ENCODE results near the gene KCTD19.

The KCTD19 gene

DNA sequence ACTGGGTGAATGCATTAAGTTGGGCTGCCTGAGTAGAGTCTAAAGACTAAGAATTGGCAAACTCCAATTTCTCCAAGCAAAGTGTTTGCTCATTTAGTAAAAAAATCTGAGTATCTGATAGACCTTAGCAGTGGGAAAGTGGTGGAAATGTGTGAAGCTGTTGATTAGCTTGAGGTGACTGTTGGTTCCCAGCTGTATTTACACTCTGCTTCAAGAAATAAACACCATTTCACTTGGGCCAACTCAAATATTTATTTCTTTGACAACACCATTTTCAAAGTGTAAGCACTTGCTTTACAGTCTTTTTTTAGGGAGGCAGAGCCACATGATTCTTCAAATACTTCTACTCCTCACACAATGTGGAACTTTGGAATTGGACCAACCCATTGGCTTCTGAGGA is 8.7 kb downstream of the KCTD19 start:
- no peak for DNase-seq (ENCODE audit: low read depth in 2 of 2)

DNA sequence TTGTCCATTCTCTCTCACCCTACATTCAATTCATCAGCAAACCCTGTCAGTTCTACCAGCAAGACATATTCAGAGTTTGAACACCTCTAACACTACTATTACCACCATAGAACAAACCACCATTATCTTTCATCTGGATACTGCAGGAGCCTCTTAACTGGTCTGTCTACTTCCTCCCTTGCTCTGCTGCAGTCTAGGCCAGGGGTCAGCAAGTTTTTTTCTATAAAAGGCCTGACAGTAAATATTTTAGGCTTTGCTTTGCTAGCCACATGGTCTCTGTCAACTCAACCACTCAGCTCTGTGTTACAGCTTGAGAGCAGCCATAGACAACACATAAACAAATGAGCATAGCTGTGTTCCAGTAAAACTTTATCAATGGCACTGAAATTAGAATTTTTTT is 13.8 kb downstream of the KCTD19 start:
- no peak for DNase-seq (ENCODE audit: low read depth in 2 of 2)

DNA sequence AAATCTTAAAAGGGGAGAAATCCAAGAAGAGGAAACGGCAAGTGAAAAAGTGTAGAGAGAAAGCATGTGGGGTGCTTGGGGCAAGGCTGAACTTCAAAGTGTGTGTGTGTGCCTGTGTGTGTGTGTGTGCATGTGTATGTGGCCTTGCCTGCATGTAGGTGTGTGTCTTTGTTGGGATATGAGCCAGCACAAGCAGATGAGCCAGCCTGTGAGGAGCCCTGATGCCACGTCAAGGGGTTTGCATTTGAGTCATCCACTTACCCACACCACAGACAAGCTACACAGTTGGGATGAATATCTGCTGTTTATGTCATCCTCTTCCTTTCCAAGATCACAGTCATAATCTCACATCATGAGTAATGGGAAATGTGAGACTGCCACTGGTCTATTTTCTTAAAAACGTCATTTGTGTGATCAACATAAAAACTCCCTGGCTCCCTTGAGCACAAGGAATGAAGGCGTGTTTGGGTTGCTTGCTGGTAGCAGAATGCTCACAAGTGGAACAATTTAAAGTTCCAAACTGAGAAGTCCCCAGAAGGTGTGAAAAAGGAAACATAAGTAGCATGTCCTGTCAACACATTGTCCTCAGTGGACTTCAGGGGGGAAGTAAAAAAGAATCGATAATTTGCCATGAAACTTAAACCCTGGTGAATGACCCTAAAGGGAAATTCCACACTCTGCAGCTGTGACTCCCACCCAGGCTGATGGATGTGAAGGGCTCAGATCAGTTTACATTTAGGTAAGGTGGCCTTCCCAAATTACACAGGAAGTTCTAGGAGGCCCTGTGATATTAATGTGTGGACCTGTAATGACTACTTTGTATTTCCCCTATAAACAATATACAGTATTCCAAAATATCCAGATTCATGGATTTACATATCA is 14.7 kb downstream of the KCTD19 start:
- peak in 1 of 2 donors; percentile 63 for DNase-seq (ENCODE audit: low read depth in 2 of 2)

DNA sequence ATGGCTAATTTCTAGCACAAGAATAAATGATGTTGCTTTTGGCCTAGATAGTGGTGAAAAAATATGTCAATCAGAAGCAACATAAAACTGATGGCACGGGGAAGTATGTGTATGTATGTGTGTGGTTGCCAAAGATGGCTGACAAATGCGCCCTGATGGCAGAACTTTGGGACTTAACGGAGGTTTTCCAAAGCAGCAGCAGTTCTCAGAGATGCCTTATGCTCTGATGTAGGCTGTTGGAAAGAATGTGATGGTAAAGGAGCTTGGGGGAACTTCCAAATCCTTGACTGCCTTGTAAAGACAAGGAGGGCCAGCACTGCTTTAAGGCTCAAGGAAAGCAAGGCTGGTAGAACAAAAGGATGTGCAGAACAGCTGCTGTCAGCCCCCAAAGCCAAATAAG is 16.0 kb downstream of the KCTD19 start:
- no peak for DNase-seq (ENCODE audit: low read depth in 2 of 2)

DNA sequence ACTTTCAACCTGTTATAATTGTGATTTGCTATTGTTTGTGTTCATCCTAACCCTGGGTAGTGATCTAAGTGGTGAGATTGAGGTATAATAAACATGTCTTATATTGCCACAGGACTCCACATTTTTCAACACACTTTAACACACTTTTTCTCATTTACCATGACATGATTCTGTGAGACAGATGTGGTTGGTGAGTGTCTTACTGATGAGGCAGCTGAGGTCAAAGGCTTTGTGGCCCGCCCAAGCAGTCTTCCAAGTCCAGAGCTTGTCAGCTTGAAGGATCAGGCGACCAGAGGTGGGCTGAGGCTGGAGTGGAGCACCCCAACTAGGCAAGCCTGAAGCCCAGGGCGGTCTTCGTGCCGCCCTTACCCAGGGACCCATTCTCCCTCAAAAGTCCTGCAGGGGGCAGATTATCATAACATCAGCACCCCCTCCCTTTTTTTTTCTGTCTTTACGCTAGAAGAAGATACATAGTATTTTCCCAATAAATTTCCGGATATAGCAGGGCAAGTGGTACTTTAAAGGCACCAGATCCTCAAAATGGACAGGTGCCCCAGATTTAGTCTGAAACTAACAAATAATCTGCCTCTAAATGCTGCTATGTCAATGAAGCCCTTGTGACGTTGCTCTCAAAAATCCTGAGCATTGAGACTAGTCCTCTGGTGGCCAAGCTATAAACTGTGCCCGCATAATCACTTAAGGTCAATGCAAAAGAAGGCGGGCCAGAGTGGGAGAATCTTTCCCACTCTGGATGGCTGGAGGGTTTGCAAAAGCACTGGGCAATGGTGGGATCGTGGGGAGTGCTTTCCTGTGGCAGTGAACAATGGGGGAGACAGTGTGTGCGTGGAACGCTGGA is 21.1 kb downstream of the KCTD19 start:
- DNase-seq (ENCODE audit: low read depth in 2 of 2), result no peak

DNA sequence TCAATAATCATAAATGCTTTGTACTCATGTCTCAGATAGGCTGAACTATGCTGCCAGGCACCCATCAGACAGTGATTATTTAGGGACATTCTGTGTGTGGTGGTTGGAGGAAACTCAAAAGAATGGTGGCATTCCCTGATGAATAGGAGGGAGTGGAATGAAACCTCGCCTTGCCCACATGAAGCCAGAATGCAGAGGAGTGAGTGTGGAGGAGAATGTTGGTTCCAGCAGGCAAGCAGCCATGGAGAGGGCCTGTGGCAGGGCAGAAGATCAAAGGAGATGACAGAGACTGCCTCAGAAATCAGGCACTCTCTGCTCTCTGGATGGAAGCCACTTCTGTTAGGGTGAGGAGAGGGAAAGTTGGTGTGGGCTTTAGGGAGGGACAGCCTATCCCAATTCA is 22.5 kb downstream of the KCTD19 start:
- DNase-seq (ENCODE audit: low read depth in 2 of 2), result no peak

DNA sequence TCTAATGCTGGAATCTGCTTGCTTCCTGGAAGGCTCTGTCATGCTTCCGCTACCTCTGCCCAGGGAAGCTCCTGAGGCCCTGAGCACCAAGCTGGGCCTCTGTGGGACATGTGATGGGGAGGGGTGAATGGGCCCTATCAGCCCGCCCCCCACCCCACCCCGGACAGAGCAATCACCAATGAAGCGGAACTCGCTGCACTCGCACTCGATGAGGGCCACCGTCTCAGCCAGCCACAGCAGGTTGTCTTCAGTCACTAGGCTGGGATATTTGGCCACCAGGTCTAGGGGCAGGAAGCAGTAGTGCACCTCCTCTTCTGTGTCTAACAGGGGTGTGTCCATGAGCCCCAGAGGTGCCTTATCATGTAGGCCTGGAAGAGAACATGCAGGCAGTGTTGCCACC is 23.6 kb downstream of the KCTD19 start:
- DNase-seq (ENCODE audit: low read depth in 2 of 2), result no peak

DNA sequence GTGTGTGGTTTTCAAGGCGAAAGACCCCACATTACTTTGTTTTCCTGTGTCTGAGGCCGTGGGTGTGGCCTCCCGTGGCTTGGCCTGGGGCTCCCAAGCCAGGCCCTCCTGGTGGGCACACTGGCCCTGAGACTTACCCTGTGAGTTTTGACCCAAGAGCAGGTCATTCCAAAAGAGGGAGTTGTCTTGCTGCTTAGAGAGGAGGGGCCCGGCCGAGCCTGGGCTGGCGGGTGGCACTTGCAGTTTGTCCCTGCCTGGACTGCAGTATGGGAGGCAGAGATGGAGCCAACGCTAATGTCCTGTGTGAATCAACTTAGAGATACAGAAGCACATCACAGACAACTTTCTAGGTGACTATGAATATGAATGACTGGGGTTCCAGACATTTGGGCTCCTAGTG is 24.5 kb downstream of the KCTD19 start:
- DNase-seq (ENCODE audit: low read depth in 2 of 2), result no peak

DNA sequence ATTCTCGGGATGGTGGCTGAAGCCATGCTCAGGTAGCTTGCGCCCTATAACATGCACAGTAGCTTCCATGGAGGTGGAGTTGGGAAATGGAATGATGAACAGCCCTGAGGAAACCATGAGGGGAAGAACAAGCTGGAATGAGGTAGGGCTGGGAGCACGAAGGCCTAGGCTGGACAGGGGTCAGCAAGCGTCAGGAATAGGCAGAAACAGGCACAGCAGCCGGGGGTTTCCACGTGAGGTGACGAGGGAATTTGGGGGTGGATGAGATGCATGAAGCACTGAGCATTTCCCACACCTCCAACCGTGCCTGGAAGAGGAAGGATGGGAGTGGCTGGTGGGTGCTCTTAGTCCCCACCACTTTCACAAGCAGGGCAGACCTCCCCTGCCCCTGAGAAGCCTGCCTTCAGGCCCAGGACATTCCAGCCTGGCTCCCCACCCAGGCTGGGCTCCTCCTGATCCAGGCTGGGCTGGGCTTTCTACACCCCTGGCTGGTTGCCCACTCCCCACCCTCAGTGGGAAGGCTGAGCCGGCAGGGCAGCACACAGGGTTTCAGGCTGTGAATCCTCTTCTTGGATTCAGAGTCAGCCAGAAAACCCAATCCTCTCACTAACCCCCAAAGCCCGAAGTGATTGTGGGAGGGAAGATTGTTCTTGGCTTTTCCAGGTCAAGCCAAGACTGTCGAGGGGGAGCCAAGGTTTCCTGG is 25.3 kb downstream of the KCTD19 start:
- DNase-seq (ENCODE audit: low read depth in 2 of 2), result no peak

DNA sequence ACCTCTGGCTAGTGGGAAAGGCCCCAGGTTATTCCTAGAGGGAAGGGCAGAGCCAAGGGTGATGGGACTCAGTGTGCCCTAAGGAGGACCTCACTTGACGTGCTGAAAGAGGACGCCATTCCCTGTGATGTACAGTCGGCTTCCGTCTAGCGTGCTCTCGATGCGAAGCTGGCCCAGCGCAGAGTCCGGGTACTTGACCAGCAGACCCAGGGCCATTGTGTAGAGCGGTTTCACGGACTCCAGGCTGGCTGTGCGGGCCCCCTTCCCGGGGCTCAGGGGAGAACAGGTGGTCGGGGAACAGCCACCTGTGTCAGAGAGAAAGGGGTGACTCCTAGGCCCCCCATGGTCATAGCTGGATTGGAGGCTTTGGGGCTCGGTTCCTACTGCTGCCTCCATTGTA is 27.3 kb downstream of the KCTD19 start:
- no peak for DNase-seq (ENCODE audit: low read depth in 2 of 2)

DNA sequence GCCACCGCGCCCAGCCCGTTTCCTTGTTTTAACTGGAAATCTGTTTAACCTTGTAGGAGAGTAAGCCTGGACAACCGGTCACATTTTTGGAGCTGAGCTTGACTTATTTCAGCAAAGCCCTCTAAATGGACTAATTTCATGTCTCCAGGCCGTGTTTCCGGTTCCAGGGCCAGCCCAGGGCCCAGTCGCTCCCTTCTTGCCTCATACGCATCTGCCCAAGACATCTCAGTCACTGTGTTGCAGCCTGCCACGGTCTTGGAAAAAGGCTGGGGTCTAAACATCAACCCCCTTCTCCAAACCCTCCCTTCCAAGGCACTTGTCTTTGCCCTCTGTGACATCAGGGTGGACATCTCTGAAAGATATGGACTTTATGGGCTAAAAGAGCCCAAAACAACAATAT is 28.3 kb downstream of the KCTD19 start:
- no peak for DNase-seq (ENCODE audit: low read depth in 2 of 2)

DNA sequence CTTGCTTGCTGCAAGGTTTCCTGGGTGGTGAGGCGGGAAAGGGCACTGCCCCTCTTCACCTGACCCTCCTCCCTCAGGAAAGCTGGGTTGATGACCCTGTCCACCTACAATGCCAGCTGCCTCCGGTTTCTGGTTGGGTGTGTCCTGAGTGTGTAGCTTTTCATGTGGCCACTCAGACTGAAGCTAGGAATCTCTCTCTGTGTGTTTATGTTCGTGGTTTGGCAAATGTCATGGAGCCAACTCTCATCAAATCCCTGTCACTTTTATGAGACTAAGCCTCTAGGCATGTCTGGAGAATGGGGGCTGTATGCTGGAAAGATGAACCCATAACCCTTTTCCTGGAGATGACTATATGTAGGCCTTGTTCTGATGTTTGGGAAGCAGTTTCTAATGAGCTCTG is 30.1 kb downstream of the KCTD19 start:
- no peak for DNase-seq (ENCODE audit: low read depth in 2 of 2)

DNA sequence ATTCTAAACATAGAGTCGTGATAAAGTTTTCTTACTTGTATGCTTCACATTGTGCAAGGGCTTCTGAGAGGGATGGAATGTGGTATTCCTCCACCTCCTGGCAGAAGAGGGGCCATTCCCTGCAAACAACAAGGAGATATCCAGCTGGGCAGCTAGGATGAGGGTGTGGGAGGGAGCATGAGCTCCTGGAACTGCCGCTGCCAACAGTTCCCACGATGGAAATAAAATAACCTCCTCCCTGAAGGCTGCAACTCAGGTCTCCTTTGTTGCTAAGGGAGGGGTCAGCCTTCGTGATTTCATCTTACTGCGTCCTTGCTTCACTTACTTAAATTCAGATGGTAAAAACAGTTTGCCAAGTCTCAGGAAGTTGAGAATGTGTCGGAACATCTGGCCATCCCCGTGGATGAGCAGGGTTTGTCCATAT is 31.6 kb downstream of the KCTD19 start:
- DNase-seq (ENCODE audit: low read depth in 2 of 2), result no peak

DNA sequence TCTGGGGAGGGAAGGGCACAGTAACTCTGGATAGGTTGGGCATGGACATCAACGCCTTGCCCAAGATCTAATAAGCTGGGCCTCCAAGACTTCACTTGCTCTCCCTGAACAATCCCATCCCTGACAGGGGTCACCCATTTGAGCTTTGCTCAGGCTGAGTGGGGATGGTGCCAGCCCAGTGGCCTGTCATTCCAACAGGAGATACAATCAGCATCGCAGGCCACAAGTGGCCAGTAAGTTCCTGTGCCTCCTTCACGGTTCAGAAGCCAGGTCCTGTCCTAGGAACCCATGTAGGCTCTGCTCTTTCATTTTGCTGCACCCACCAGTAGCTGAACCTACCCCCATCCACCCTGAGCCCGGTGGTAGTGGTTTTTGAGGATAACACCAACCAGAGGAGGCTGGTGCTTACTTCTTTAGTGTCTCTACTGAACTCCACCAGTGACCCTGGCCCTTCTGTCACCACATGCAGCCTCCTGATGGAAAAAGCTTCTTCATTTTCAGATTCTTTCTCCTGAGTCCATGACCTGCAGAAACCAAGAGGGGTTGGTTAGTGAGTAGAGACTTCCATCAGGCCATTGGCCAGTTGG is 32.3 kb downstream of the KCTD19 start:
- DNase-seq (ENCODE audit: low read depth in 2 of 2), result no peak

DNA sequence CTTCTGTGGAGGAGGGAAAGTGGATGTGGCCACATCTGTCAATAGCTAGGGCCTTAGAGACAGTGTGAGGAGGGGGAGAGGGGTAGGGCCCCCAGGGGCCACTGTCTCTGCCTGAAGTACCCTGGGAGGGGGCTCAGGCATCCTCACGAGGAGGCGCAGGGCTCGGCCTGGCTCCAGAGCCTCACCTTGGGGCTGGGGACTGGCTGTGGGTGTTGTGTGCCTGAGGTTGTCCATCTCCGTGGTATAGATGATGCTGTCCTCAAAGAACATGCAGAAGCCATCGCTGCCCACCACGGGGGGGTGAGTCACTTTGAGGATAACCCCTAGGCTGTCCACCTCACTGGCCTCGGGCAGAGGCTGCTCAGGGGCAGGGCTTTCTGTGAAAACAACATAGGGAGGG is 35.1 kb downstream of the KCTD19 start:
- DNase-seq (ENCODE audit: low read depth in 2 of 2), result no peak

DNA sequence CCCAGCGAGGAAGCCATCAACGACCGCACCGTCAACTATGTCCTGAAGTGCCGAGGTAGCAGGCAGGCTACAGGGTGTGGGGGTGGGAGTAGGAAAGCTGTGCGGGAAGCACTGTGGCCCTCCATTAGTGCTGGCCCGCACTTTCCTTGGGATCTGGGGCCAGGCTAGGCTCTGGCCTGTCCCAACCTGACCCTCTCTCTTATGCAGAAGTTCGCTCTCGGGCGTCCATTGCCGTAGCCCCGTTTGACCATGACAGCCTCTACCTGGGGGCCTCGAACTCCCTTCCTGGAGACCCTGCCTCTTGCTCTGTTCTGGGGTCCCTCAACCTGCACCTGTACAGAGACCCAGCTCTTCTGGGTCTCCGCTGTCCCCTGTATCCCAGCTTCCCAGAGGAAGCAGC is 38.6 kb downstream of the KCTD19 start:
- DNase-seq (ENCODE audit: low read depth in 2 of 2), result no peak

DNA sequence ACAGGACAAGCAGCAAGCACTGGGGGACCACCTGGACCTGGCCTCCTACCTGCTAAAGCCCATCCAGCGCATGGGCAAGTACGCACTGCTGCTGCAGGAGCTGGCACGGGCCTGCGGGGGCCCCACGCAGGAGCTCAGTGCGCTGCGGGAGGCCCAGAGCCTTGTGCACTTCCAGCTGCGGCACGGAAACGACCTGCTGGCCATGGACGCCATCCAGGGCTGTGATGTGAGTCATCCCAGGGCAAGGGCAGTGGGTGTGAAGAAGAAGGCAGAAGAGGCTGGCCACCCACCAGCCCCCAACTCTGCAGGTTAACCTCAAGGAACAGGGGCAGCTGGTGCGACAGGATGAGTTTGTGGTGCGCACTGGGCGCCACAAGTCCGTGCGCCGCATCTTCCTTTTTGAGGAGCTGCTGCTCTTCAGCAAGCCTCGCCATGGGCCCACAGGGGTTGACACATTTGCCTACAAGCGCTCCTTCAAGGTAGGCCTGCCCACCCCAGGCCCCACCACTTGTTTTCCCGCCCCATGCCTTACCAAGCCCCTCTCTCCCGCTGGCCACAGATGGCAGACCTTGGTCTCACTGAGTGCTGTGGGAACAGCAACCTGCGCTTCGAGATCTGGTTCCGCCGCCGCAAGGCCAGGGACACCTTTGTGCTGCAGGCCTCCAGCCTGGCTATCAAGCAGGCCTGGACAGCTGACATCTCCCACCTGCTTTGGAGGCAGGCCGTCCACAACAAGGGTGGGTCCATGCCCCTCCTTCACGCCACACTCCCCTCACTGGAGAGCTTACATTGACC is 39.9 kb downstream of the KCTD19 start:
- no peak for DNase-seq (ENCODE audit: low read depth in 2 of 2)

DNA sequence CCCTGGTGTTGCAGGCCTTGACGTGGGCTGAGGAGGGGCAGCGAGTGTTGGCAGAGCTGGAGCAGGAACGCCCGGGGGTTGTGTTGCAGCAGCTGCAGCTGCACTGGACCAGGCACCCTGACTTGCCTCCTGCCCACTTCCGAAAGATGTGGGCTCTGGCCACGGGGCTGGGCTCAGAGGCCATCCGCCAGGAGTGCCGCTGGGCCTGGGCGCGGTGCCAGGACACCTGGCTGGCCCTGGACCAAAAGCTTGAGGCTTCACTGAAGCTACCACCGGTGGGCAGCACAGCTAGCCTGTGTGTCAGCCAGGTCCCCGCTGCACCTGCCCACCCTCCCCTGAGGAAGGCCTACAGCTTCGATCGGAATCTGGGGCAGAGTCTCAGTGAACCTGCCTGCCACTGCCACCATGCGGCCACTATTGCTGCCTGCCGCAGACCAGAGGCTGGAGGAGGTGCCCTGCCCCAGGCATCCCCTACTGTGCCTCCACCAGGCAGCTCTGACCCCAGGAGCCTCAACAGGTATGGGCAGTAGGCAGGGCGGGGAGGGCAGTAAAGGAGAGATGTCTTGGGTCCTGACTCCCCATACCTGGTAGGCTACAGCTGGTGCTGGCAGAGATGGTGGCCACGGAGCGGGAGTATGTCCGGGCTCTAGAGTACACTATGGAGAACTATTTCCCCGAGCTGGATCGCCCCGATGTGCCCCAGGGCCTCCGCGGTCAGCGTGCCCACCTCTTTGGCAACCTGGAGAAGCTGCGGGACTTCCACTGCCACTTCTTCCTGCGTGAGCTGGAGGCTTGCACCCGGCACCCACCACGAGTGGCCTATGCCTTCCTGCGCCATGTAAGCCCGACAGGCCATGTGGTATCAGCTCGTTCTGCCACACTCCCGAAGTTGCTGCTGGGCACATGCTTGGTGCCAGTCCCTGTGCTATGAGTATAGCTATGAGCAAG is 41.6 kb downstream of the KCTD19 start:
- no peak for DNase-seq (ENCODE audit: low read depth in 2 of 2)

DNA sequence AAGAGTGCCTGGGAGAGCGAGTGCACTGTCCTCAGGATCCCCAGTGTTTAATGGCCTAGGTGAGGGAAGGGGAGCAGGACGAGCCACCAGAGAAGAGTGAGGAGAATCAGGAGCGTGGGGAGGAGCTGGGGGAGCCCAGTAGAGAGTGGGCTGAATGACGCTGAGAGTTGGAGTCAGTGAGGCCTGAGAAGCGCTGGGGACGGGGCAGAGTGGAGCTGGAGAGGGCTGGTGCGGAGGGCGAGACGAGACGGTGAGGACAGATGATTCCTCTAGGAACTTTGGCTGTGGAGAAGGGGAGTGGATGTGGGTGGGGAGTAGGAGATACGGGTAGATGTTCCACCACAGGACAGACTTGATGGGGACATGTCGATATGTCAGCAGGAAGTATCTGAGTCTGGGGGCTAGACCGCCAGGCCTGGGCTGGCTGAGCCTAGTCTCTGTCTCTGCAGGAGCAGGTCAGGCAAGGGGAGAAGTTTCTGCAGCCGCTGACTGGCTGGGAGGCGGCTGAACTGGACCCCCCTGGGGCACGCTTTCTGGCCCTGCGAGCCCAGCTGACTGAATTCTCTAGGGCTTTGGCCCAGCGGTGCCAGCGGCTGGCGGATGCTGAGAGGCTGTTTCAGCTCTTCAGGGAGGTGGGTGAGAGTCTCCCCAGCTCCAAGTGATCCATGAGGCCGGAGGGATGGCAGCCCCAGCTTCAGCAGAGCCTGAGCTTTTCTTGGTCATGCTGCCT is 42.5 kb downstream of the KCTD19 start:
- DNase-seq (ENCODE audit: low read depth in 2 of 2), result no peak

Data from stimulated activated CD4-positive, alpha-beta T cell treated with anti-CD3 and anti-CD28 coated beads, Interleukin-1b, Interleukin-23, amount 100 ng/mL, for 1 hour (primary cell).